Fibroblast of peridontal ligament (primary cell): Measurements from ENCODE around the gene NFIX.

Experiments
- DNase-seq: peaks from one replicate; pipeline ENCODE4 v3.0.0-alpha.2; 2010; ENCODE audit errors: extremely low read depth

NFIX gene

GRCh38 chr19:13008926-13009787 lies 13.9 kb downstream of the NFIX start:
- DNase-seq, result no peak

GRCh38 chr19:13010038-13010991 lies 15.0 kb downstream of the NFIX start:
- DNase-seq, result no peak

- no peak for DNase-seq
These were observed 15.8 kb downstream of the NFIX start for GRCh38 chr19:13010992-13011652.

DNA sequence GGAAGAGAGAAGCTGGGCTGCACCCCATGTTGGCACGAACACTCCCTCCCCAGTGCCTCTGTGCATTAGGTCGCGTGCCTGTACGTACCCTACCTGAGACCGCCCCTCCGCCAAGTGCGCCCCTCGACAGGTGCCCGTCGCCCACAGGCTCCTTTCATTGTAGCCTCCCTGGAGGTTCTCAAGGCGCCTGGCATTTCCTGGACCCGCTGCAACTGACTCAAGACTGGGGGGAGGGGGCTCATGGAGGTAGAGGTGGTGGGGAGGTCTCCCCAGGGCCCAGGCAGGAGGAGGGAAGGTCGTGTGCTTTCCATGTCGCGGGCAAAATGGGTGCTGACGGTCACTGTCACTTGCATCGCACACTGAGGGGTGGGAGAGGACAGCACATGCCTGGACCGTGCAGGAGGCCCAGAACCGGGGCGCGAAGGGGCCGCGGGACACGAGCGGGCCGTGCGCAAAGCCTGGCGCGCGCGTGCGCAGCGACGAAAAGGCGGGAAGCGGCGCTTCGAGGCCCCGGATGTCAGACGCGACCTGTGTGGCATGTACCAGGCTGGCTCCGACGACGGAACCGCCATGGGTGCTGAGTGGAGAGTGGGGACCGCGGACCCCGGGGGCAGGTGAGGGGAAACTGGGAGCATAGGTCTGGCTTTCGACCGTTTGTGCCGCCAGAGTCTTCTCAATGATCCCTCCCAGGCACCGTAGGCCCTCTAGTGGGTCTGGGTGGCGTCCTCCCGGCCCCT lies 16.5 kb downstream of the NFIX start:
- DNase-seq, result no peak

DNA sequence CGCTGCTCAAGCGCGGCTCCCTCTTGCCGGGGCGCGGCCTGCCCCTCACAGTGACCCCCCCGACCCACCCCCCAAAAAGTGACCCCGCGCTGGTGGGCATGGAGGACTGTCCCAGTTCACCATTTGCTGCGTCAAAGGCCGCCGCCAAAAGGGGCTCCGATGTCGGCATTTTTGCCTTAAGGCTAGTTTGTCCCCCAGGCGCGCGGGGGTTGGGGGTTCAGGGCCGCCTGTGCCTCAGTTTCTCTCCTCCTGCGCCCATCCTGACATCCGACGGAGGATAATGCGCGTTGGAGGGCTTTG lies 17.1 kb downstream of the NFIX start:
- DNase-seq, result no peak

GRCh38 chr19:13012690-13013608 lies 17.7 kb downstream of the NFIX start:
- no peak for DNase-seq

- no peak for DNase-seq
These were observed 18.4 kb downstream of the NFIX start for GRCh38 chr19:13013649-13014048.

DNA sequence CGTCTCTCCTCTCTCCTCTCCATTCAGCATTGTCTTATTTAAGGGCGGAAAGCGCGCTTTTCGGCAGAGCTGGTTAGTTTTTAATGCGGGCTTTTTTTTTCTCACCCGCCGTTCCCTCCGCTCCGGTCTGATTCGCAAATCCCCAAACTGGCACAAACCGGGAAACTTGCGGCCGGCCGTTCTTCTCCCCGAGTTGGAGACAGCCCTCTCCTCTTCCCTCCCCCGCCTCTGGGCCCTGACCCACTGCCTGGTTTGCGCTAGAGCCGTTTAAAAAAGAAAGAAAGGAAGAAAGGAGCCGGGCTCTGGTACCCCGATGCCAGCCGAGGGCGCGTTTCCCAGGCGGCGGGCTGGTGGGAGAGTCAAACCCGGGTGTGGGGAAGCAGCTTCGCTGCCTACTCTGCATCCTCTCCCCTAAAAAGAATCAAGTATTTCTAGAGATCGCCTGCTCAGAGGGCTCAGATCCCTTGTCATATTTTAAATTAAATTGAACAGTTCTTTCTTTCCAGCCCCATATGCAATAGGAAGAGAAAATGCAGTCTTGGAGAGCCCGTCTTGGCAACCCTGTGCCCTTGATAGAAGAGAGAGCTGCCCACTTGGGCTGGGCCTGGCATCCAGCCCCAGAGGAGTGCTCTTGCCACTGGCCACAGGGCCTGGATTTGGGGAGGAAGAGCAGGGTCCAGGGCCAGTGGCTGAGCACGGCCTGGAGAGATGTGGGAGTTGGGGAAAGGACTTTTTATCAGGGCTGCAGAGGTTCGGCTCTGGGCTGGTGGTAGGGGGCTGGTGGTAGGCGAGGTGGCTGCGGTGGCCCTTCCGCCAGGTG lies 19.0 kb downstream of the NFIX start:
- DNase-seq, result no peak

GRCh38 chr19:13014921-13015280 lies 19.6 kb downstream of the NFIX start:
- DNase-seq, result no peak

- no peak for DNase-seq
These were observed 20.3 kb downstream of the NFIX start for GRCh38 chr19:13015361-13016223.

DNA sequence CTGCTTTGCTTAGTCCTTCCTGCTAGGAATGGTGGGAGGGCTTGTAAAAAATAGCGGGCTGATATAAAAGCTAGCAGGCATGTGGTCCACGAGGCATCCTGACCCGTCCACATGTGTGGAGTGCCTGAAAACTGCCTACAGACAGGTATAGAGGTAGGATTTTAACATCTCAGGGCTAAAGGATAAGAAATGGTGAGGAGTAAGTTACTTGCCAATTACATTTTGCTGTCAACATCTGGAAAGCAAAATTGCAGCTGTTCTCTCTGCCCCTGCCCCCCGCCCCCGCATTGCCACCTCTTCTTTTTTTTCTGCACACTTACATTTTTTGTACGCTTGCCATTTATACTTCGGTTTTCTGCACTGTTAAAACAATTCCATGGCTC lies 21.0 kb downstream of the NFIX start:
- no peak for DNase-seq

DNA sequence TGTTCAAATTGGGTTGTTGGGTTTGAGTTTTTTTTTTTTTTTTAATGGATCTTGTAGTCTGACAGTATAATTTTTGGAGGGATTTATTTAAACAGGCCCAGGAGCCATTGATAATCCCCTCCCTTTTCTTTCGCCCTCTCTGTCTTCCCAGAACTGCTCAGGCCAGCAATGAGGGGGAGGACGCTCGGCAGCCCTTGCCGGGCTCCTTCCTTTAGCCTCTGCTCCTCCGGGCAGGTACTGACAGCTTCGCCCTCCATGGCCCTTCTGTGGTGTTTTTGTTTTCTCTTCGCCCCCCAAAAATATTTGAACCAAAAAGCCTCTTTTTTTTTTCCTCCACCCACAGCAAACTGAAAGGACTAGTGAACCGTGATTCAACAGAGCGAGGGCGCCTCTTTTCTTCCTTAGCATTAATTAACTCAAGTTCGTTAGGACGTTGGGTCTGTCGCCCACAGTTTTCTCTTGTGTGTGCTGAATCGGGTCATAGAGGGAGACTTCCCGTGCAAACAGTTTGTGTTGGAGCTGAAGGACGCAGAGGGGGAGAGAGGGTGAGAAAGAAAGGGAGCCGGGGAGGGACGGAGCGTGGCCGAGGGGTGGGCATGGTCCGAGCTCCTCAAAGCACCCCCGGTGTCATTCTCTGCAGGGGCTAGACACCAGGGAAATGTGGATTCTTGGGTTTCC lies 21.5 kb downstream of the NFIX start:
- no peak for DNase-seq

DNA sequence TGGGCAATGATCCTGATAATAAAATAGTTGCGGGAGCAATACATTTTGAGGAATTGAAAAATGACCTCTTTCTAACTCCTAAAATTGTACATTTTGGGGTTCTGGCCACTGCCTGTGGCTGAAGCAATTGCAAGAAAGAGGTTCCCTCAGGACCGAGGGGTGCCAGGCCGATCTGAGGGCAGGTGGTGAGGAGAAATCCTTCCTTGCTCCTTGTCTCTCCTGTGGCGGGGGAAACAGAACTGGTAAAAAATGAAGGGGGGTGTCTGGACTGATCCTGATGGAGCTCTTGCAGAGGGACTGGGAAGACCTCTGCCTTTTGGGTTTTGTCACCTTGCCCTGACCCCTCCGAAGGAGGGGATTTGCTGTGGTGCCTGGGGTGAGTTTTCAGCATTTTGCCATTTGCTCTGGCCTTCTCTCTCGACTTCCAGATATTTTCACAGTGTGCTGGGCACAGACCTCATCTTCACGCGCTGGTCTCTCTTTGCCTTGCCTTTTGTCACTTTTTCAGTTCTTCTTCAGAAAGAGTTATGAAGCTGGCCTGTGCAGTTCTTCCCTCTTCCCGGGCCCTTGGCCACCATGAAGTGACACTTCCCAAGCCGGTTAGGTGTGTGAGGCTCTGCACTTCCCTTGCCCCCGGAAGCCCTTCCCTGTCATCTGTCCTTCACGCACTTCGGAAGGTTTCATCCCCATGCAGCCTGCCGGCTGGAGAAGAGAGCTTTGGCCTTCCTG lies 22.2 kb downstream of the NFIX start:
- DNase-seq, result no peak

DNA sequence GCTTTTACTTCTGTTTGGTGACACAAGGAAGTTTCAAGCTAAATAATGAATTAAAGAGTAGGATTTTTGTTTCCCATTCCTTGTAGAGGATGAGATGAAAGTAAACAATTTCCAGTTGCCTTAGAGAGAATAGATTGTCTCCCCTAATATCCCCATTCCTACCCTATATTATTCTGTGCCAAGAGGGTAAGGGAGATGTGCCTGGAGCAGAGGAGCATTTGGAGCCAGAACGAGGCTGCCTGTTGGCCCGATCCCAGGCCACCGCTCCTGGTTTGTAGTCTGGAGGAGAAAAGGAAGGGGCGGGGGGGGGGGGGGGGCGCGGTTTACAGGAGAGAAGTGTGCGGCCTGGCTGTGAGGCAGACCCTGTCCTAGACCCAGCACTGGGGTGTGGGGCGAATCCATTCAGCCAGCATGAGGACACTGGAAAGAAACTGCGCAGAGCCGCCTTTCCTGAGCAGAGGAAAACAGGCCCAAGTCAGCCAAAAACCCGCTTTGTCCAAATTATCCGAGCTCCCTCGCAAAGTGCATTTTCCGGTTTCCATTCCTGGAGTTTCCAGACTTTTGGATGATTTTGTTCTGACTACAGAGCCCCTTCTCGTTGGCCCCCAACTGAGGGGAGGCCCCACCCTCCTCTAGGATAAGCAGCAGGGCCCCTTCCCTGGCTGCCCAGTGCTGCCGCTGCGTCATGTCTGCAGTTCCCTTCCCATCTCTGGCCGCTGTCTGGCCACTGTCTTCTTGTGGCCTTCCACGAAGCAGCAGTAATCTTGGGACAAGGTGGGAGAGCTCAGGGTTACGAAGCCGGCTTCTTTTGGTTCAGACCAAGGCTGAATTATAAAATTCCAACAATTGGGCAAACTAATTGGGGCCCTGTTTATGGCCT lies 23.0 kb downstream of the NFIX start:
- DNase-seq, result no peak

- no peak for DNase-seq
These were observed 24.1 kb downstream of the NFIX start for GRCh38 chr19:13019332-13019731.

DNA sequence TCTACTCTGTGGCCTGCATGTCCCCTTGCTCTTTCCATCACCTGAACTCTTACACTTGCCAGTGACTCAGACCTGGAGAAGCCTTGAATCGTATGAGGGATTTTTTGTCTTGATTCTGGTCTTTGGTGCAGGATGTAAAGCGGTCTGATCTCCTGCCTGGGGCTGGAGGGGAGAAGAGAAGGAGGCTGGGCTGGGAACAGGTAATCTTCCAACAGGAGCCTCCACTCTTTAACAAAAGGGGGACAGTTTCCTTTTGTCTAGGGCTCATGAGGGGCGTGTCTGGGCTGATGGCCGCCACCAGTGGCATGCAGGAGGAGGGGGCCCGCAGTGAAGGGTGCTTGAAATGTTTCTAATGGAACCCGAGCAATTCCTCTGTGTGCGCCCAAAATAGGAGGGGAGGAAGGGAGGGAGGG lies 24.7 kb downstream of the NFIX start:
- DNase-seq, result no peak
